Stimulated activated CD4-positive, alpha-beta T cell treated with anti-CD3 and anti-CD28 coated beads, Interleukin-1b, Interleukin-23, amount 100 ng/mL, for 48 hours (primary cell): ENCODE measurements around the gene NOD1.

Source experiments
- DNase-seq: peaks from one replicate; pipeline ENCODE4 v3.0.0-alpha.2; 2020

Gene NOD1

GRCh38 chr7:30470163-30470770 is 8.3 kb downstream of the NOD1 start:
- no peak for DNase-seq

- no peak for DNase-seq
These were observed 9.3 kb downstream of the NOD1 start for GRCh38 chr7:30469303-30469702.

GRCh38 chr7:30468791-30469190 is 9.8 kb downstream of the NOD1 start:
- no peak for DNase-seq

- DNase-seq = no peak
These were observed 10.5 kb downstream of the NOD1 start for GRCh38 chr7:30468041-30468440.

GRCh38 chr7:30467271-30467670 is 11.3 kb downstream of the NOD1 start:
- no peak for DNase-seq

- DNase-seq = no peak
These were observed 12.3 kb downstream of the NOD1 start for GRCh38 chr7:30466266-30466665.

GRCh38 chr7:30465811-30466180 is 12.8 kb downstream of the NOD1 start:
- DNase-seq = no peak

GRCh38 chr7:30465046-30465810 is 13.4 kb downstream of the NOD1 start:
- no peak for DNase-seq

GRCh38 chr7:30464231-30464671 is 14.3 kb downstream of the NOD1 start:
- DNase-seq = no peak

GRCh38 chr7:30463405-30464145 is 15.0 kb downstream of the NOD1 start:
- no peak for DNase-seq

GRCh38 chr7:30462179-30462578 is 16.4 kb downstream of the NOD1 start:
- DNase-seq = no peak

- DNase-seq = no peak
These were observed 18.3 kb downstream of the NOD1 start for GRCh38 chr7:30460246-30460633.

GRCh38 chr7:30459591-30460245 is 18.9 kb downstream of the NOD1 start:
- no peak for DNase-seq

GRCh38 chr7:30458311-30458710 is 20.3 kb downstream of the NOD1 start:
- no peak for DNase-seq

GRCh38 chr7:30453921-30454320 is 24.7 kb downstream of the NOD1 start:
- no peak for DNase-seq

- no peak for DNase-seq
These were observed 25.6 kb downstream of the NOD1 start for GRCh38 chr7:30453016-30453415.

- DNase-seq = no peak
These were observed 26.2 kb downstream of the NOD1 start for GRCh38 chr7:30452280-30452930.

GRCh38 chr7:30451539-30452279 is 26.9 kb downstream of the NOD1 start:
- DNase-seq = no peak

GRCh38 chr7:30450983-30451497 is 27.5 kb downstream of the NOD1 start:
- DNase-seq = no peak

- no peak for DNase-seq
These were observed 28.2 kb downstream of the NOD1 start for GRCh38 chr7:30450240-30450982.
